CD4-positive, alpha-beta T cell treated with Interleukin-6 for 4 hours (primary cell): ENCODE measurements around the gene CEP44.
"Not testable (repeated sequence)": the region's sequence is repeated elsewhere in the genome, so short reads cannot be mapped to it uniquely, and the experiment has no call there.

Experiments
- DNase-seq: peaks from one replicate; pipeline ENCODE4 v3.0.0-alpha.2; 2020; ENCODE audit warnings: mixed read lengths

CEP44 gene, protein sequence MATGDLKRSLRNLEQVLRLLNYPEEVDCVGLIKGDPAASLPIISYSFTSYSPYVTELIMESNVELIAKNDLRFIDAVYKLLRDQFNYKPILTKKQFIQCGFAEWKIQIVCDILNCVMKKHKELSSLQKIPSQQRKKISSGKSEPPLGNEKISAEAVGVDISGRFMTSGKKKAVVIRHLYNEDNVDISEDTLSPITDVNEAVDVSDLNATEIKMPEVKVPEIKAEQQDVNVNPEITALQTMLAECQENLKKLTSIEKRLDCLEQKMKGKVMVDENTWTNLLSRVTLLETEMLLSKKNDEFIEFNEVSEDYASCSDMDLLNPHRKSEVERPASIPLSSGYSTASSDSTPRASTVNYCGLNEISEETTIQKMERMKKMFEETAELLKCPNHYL

DNA sequence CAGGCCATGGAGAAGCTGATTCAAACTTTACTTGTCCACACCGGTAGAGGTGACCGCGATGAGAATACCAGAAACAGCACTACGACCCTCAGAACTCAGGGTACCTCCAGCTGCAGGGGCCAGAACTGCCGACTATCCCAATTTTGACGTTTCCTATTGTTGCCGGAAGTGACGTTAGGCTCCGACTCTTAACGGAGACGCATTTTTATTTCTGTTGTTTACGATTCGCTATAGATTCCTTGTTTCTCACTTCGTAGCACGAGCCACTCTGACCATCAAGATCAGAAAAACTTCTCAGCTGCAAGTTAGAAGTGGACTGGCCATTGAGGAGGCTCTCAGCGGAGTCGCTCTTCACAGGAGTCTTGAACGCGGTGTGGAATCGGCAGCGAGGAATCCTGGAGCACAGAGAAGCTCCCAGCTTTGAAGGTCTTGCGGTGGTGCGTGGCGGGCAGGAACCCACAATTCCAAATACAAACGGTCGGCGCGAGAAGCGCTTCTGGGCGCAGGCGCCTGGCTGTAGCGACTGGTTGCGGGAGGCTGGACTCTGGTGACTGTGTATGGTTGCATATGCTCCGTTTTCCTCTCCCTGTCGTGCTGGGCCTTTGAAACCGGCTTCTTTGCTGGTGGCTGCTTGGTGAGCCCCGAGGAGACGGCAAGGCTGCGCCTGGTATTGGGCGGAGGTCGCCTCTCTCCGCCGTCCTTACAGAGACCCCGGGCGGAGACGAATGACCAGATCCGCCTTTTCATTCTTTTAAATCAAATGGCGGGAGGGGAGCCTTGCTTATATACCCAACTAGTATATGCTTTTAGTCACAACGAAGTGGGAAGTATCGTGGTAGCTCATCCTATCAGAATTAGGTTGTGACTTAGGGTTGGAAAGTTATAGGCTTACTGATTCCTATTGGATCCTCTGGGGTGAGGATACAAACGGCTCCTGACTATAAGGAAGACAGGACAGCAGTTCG lies at the start of gene CEP44, which contains the start of gene FBXO8:
CEP44 (plus strand) TSS at position 405 of the 965 bp plus-strand sequence. CDS start 15,211 bp downstream, outside the sequence.
FBXO8 (minus strand) TSS at position 161 of the 965 bp plus-strand sequence. CDS start 20,575 bp downstream, outside the sequence.
- DNase-seq: peak; percentile 72

GRCh38 chr4:174236359-174236758 lies 47.4 kb upstream of the CEP44 start:
- no peak for DNase-seq

- DNase-seq: no peak
These were observed 42.5 kb upstream of the CEP44 start for GRCh38 chr4:174241162-174241561.

GRCh38 chr4:174244441-174244840 lies 39.3 kb upstream of the CEP44 start:
- DNase-seq: no peak

- DNase-seq: no peak
These were observed 38.0 kb upstream of the CEP44 start for GRCh38 chr4:174245714-174246113.

- DNase-seq: no peak
These were observed 35.3 kb upstream of the CEP44 start for GRCh38 chr4:174248407-174248806.

DNA sequence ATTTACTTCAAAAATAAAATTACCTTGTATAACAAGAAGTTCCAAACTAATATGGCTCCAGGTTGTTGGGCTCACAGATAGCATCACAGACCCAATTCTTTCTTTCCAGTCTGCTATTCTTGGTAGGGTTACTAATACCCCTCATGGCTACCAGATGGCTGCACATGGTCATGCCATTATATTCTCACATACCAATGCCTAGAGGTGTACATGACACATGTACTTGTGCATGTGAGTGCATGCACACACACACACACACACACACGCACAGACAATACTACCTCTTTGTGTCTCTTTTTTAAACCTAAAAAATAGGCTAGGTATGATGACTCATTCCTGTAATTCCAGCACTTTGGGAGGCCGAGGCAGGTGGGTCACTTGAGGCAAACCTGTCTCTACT lies 31.3 kb upstream of the CEP44 start:
- no peak for DNase-seq

- no peak for DNase-seq
These were observed 29.1 kb upstream of the CEP44 start for GRCh38 chr4:174254613-174255012.

GRCh38 chr4:174255374-174255773 lies 28.3 kb upstream of the CEP44 start:
- no peak for DNase-seq

GRCh38 chr4:174255786-174256185 lies 27.9 kb upstream of the CEP44 start:
- DNase-seq: no peak

- DNase-seq: no peak
These were observed 27.4 kb upstream of the CEP44 start for GRCh38 chr4:174256277-174256713.

- DNase-seq: no peak
These were observed 24.1 kb upstream of the CEP44 start for GRCh38 chr4:174259580-174259979.

DNA sequence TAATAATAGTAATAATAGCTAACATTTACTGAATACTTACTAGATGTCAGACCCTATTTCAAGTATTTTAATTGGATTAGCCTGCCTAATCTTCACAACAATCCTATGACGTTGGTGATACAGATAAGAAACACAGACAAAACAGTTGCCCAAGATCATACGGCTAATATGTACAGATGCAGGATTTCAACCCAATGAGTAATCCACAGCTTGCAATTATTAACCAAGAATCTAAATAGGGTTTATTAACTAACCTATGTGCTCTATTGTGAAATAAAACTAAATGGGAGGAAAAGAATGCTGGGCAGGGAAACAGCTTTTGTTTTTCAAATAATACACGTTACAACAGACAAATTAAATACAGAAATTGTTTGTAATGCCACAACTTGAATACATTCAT lies 23.6 kb upstream of the CEP44 start:
- no peak for DNase-seq

- not testable (repeated sequence) for DNase-seq
These were observed 22.3 kb upstream of the CEP44 start for GRCh38 chr4:174261432-174261831.

GRCh38 chr4:174262624-174263444 lies 20.9 kb upstream of the CEP44 start:
- DNase-seq: no peak

DNA sequence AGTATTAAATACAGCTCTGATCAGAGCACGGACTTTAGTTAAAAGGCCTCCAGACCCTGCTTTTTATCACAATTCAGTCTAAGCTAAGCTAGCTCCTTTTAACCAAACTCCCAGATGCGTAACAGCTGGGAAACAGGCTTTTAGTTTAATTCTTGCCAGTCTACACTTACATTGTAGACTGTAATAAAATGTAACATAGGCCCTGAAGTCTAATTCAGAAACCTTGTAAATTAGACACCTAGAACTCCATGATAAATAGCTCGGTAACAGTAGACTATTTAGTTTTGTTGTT lies 20.3 kb upstream of the CEP44 start:
- DNase-seq: no peak

- DNase-seq: no peak
These were observed 17.8 kb upstream of the CEP44 start for GRCh38 chr4:174265916-174266315.

GRCh38 chr4:174266416-174266815 lies 17.3 kb upstream of the CEP44 start:
- DNase-seq: no peak

DNA sequence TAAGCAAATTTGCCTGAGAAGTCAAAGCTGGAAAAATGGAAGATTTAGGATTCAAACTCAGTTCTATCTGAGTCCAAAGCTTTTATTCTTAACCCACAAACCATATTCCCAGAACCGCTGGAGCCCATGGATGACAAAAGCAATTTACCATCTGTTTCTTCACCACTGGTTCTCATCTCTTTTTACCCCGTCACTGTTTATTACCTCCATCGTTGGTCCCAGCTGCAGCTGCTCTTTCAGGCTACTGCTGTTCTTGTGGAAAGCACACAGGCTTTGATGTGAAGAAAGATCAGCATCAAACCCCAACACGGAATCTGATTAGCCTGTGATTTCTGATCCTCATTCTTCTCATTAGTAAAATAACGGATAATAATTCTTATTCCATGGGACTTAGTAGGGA lies 9.8 kb upstream of the CEP44 start:
- no peak for DNase-seq

DNA sequence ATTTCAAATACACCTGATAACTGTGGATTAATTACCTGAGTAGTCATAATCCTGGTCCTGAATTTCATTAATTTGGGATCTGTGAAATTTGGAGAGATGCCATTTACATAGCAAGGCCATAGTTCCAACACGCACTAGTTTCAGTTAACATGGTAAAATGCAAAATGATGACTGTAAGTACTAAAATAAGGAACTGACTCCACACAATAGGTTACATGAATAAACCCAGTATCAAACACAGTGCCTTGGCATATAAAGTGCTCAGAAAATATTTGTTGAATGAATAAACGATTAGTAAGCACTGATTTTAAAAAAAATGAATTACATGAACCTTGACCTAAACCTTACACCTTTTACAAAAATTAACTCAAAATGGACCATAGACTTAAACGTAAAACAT lies 9.3 kb upstream of the CEP44 start:
- DNase-seq: no peak

- no peak for DNase-seq
These were observed 8.6 kb upstream of the CEP44 start for GRCh38 chr4:174275101-174275500.

DNA sequence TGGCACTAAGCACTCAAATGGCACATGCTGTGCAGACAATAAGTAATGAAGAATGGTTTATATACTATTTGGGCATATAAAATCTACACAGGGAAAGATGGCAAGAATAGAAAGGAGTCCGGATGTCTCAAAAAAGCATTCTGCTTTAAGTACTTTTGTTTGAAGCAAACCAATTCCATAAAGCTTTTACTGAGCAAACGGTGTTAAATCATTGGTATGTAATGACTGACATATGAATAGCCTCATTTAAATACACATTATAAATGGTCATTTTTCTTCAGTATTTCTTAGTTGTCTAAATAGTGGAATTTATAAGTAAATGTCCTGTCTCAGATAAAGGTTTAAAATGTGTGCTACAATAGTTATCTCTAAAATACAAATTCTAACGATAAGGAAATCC lies 6.3 kb upstream of the CEP44 start:
- no peak for DNase-seq

DNA sequence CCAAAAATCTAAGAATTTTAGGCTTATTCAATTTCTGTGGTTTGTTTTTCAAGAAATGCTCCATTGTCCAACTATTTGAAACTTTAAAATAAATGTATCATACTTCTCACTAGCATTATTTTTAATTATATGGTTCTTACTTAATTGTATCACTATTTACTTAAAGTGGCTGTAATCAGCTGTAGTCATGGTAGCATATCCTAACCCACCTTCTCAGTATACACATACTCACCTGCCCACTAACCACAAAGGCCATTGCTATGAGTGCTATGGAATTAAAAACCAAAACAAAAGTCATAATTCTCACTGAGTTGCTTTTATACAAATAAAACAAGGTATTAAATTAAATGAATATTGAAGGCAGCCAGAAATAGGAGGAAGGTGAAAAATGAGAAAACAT lies 5.2 kb upstream of the CEP44 start:
- no peak for DNase-seq
